ENCODE measurements around the gene NPR3.
A peak's percentile ranks its signal among the peaks of the same experiment; 100 is the strongest.

Gene NPR3

GRCh38 chr5:32814141-32814540 lies 103.0 kb downstream of the NPR3 start:
- DNase-seq, result no peak

DNA sequence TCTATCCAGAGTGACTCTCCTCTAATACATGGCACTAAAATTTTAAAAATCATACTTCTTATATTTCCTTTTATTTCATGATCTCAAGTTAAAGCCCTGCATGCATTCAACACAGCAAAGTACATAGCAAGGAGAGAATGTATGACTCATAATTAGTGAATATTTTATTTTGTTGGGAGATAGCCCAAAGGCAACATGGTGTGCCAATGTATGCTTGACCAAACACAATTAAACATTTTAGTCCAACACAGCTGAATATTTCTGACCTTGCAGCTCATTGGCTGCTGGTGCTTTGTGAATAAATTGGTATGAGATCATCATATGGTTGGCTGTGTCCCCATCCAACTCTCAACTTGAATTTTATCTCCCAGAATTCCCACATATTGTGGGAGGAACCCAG lies 103.5 kb downstream of the NPR3 start:
- no peak for DNase-seq

GRCh38 chr5:32827981-32828380 lies 116.9 kb downstream of the NPR3 start:
- DNase-seq, result no peak

DNA sequence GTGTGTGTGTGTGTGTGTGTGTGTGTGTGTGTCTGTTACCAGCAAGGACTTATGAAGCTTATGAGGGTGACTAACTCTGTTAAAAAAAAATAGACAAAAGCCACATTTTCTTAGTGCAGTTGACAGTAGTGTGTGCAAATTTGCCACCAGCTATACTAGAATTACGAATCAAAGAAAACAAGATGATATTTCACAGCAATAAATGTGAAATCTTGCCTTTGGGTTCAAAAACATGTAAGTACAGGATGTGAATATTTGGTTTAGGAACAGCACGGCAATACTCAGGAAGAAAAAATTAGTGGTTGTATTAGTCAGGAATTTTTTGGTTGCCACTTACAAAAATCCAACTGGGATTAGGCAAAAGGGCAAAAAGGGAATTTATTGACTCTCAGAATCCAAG lies 117.4 kb downstream of the NPR3 start:
- no peak for DNase-seq

- no peak for DNase-seq
Observed at GRCh38 chr5:32831624-32832023, 120.5 kb downstream of the NPR3 start.

- no peak for DNase-seq
Observed at GRCh38 chr5:32833127-32833526, 122.0 kb downstream of the NPR3 start.

GRCh38 chr5:32833663-32834062 lies 122.5 kb downstream of the NPR3 start:
- peak in 1 of 5 experiments; percentile 14 for DNase-seq

GRCh38 chr5:32834251-32834650 lies 123.1 kb downstream of the NPR3 start:
- no peak for DNase-seq

GRCh38 chr5:32836176-32836575 lies 125.1 kb downstream of the NPR3 start:
- no peak for DNase-seq

GRCh38 chr5:32837211-32837610 lies 126.1 kb downstream of the NPR3 start:
- no peak for DNase-seq

DNA sequence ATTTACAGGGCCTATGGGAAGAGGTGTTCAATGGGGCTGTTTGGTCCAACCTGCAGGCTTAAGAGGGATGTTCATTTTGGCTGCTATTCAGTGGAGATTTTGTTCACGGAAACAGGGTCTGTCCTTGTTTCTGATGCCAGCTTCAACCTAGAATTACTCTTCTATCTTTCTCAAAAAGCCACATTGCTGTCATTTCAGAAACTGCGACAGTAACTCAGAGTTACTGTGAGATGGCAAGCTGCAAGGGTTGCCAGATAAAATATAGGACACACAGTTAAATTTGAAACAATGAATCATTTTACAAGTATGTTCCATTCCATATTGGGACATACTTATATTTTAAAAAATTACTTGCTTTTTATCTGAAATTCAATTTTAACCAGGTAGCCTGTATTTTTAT lies 128.0 kb downstream of the NPR3 start:
- DNase-seq, result no peak

GRCh38 chr5:32840606-32841005 lies 129.5 kb downstream of the NPR3 start:
- DNase-seq, result no peak
